Astrocyte (in vitro differentiated cells and primary cell): Measurements from ENCODE around the gene CLEC11A. TPM values are rescaled to one million over a fixed set of nuclear protein-coding genes. Genes with fewer than 3 reads are reported as not detected.
"Not testable (repeated sequence)": the region's sequence is repeated elsewhere in the genome, so short reads cannot be mapped to it uniquely, and the experiment has no call there.

Source experiments
- DNase-seq: peaks from one replicate; pipeline ENCODE4 v3.0.0-alpha.2; 2010; ENCODE audit warnings: low read depth
- FAIRE-seq: peaks from 2 replicates; lab custom pipeline; 2011; peaks lifted over from hg19 to GRCh38; lab: Jason Lieb, UNC
- H2AFZ ChIP-seq: 2 replicates; pipeline ENCODE4 v1.6.0; 2012; ENCODE audit warnings: low read depth, low read length, inconsistent platforms
- H3K27ac ChIP-seq: 2 replicates; pipeline ENCODE4 v1.5.1; 2011; ENCODE audit warnings: low read depth, low read length, inconsistent platforms
- H3K27me3 ChIP-seq: 2 replicates; pipeline ENCODE4 v1.6.0; 2011; ENCODE audit warnings: low read length, inconsistent platforms; ENCODE audit not compliant: insufficient read depth
- H3K36me3 ChIP-seq: 2 replicates; pipeline ENCODE4 v1.5.1; 2011; ENCODE audit warnings: low read length, inconsistent platforms; ENCODE audit not compliant: insufficient read depth
- H3K4me1 ChIP-seq: 2 replicates; pipeline ENCODE4 v1.5.1; 2011; ENCODE audit warnings: low read length, inconsistent platforms; ENCODE audit not compliant: insufficient read depth
- H3K4me2 ChIP-seq: 2 replicates; pipeline ENCODE4 v1.6.0; 2012; ENCODE audit warnings: low read length, inconsistent platforms
- H3K4me3 ChIP-seq: 2 replicates; pipeline ENCODE4 v1.5.1; 2011; ENCODE audit warnings: low read depth, mild to moderate bottlenecking, low read length, inconsistent platforms; ENCODE audit not compliant: insufficient read depth
- H3K79me2 ChIP-seq: 2 replicates; pipeline ENCODE4 v1.6.0; 2012; ENCODE audit warnings: mild to moderate bottlenecking, low read length, inconsistent platforms; ENCODE audit not compliant: insufficient read depth
- H3K9ac ChIP-seq: 2 replicates; pipeline ENCODE4 v1.6.0; 2012; ENCODE audit warnings: mild to moderate bottlenecking, low read length, inconsistent platforms
- H3K9me3 ChIP-seq: 2 replicates; pipeline ENCODE4 v1.5.1; 2012; ENCODE audit warnings: low read depth, mild to moderate bottlenecking, low read length, inconsistent platforms; ENCODE audit not compliant: insufficient read depth
- H4K20me1 ChIP-seq: 2 replicates; pipeline ENCODE4 v1.6.0; 2012; ENCODE audit warnings: low read length, inconsistent platforms; ENCODE audit not compliant: insufficient read depth
- H3K27ac Mint-ChIP-seq: one replicate; pipeline ENCODE4 v1.8.0; 2021; ENCODE audit warnings: mild to moderate bottlenecking, mixed read lengths; ENCODE audit not compliant: unreplicated experiment
- H3K27me3 Mint-ChIP-seq: one replicate; pipeline ENCODE4 v1.8.0; 2021; ENCODE audit warnings: low read depth, mixed read lengths; ENCODE audit not compliant: unreplicated experiment
- H3K36me3 Mint-ChIP-seq: one replicate; pipeline ENCODE4 v1.8.0; 2021; ENCODE audit warnings: low read depth, mixed read lengths; ENCODE audit not compliant: unreplicated experiment
- H3K4me1 Mint-ChIP-seq: one replicate; pipeline ENCODE4 v1.8.0; 2021; ENCODE audit warnings: low read depth, mixed read lengths; ENCODE audit not compliant: unreplicated experiment
- H3K4me3 Mint-ChIP-seq: one replicate; pipeline ENCODE4 v1.8.0; 2021; ENCODE audit warnings: mild to moderate bottlenecking, moderate library complexity, mixed read lengths; ENCODE audit not compliant: unreplicated experiment
- H3K9me3 Mint-ChIP-seq: one replicate; pipeline ENCODE4 v1.8.0; 2021; ENCODE audit warnings: mild to moderate bottlenecking, mixed read lengths; ENCODE audit not compliant: unreplicated experiment
- CTCF ChIP-seq: IDR thresholded peaks from 2 replicates; pipeline ENCODE4 v1.5.1; 2011; ENCODE audit warnings: low read depth, mild to moderate bottlenecking, inconsistent platforms, low read length, moderate library complexity; ENCODE audit not compliant: insufficient read depth
- EZH2 ChIP-seq: IDR thresholded peaks from 2 replicates; pipeline ENCODE4 v1.6.1; 2012; ENCODE audit warnings: mild to moderate bottlenecking, low read length, inconsistent platforms; ENCODE audit not compliant: insufficient read depth
- total RNA-seq: library from RNA; stranded (reverse); gene quantifications from 2 replicates; pipeline ENCODE4 v1.2.1, GENCODE V29; 2021

Gene CLEC11A
- total RNA-seq, 1 donor from 2014 or later = not detected

GRCh38 chr19:50749490-50749889 lies 26.3 kb downstream of the CLEC11A start:
- Histone ChIP-seq H3K79me2 (no peaks in the 10 kb centered on the region), H3K36me3 (no peaks in the 10 kb centered on the region), H4K20me1 (no peaks in the 10 kb centered on the region), H3K4me3 (no peak overlapping the region), H3K27ac (no peak overlapping the region), H3K4me2 (no peak overlapping the region), H3K9ac (no peak overlapping the region), H3K9me3 (no peaks in the 10 kb centered on the region), H3K27me3 (no peaks in the 10 kb centered on the region), H3K4me1 (no peaks in the 10 kb centered on the region), H2AFZ (no peak overlapping the region)
- H3K27ac Mint-ChIP-seq = no peak overlapping the region
- no peak for TF ChIP-seq EZH2
- H3K9me3 Mint-ChIP-seq = peaks cover 14% of the 10 kb centered on the region
- FAIRE-seq (no peak), DNase-seq (no peak)
- H3K36me3 Mint-ChIP-seq = no peaks in the 10 kb centered on the region
- no peaks in the 10 kb centered on the region for H3K27me3 Mint-ChIP-seq
- H3K4me1 Mint-ChIP-seq = no peaks in the 10 kb centered on the region
- no peak overlapping the region for H3K4me3 Mint-ChIP-seq

GRCh38 chr19:50750010-50750409 lies 26.8 kb downstream of the CLEC11A start:
- no peaks in the 10 kb centered on the region for H3K4me1 ChIP-seq
- Mint-ChIP-seq H3K4me3 (no peak overlapping the region), H3K9me3 (peaks cover 14% of the 10 kb centered on the region), H3K27ac (no peak overlapping the region), H3K4me1 (no peaks in the 10 kb centered on the region), H3K27me3 (no peaks in the 10 kb centered on the region), H3K36me3 (no peaks in the 10 kb centered on the region)
- H3K4me3 ChIP-seq = no peak overlapping the region
- H3K27me3 ChIP-seq = no peaks in the 10 kb centered on the region
- no peaks in the 10 kb centered on the region for H3K79me2 ChIP-seq
- no peaks in the 10 kb centered on the region for H3K36me3 ChIP-seq
- no peak overlapping the region for H2AFZ ChIP-seq
- H4K20me1 ChIP-seq = no peaks in the 10 kb centered on the region
- no peak overlapping the region for H3K4me2 ChIP-seq
- TF ChIP-seq EZH2 (no peak), CTCF (no peak)
- H3K9ac ChIP-seq = no peak overlapping the region
- DNase-seq (no peak), FAIRE-seq (no peak)
- no peak overlapping the region for H3K27ac ChIP-seq
- H3K9me3 ChIP-seq = no peaks in the 10 kb centered on the region

GRCh38 chr19:50753879-50754278 lies 30.7 kb downstream of the CLEC11A start:
- TF ChIP-seq CTCF (no peak), EZH2 (no peak)
- Mint-ChIP-seq H3K27me3 (no peaks in the 10 kb centered on the region), H3K9me3 (peaks cover 11% of the 10 kb centered on the region), H3K36me3 (no peaks in the 10 kb centered on the region), H3K27ac (no peak overlapping the region), H3K4me1 (no peaks in the 10 kb centered on the region), H3K4me3 (no peak overlapping the region)
- Histone ChIP-seq H3K27me3 (no peaks in the 10 kb centered on the region), H3K27ac (no peak overlapping the region), H3K36me3 (no peaks in the 10 kb centered on the region), H4K20me1 (no peaks in the 10 kb centered on the region), H3K79me2 (no peaks in the 10 kb centered on the region), H3K9me3 (no peaks in the 10 kb centered on the region), H3K4me1 (no peaks in the 10 kb centered on the region), H3K9ac (no peak overlapping the region), H3K4me2 (no peak overlapping the region), H3K4me3 (no peak overlapping the region), H2AFZ (no peak overlapping the region)
- DNase-seq = no peak
- FAIRE-seq = no peak

- not testable (repeated sequence) for H3K27ac ChIP-seq, H3K27me3 Mint-ChIP-seq, H4K20me1 ChIP-seq, H3K9ac ChIP-seq, H3K4me1 ChIP-seq, H3K27ac Mint-ChIP-seq, H3K9me3 ChIP-seq, H3K36me3 ChIP-seq, FAIRE-seq, H3K4me3 Mint-ChIP-seq, H2AFZ ChIP-seq, H3K4me2 ChIP-seq, H3K79me2 ChIP-seq, DNase-seq, H3K4me3 ChIP-seq, H3K27me3 ChIP-seq, H3K4me1 Mint-ChIP-seq, H3K36me3 Mint-ChIP-seq
- peaks cover 14% of the 10 kb centered on the region for H3K9me3 Mint-ChIP-seq
Observed at GRCh38 chr19:50756244-50756643, 33.1 kb downstream of the CLEC11A start.

DNA sequence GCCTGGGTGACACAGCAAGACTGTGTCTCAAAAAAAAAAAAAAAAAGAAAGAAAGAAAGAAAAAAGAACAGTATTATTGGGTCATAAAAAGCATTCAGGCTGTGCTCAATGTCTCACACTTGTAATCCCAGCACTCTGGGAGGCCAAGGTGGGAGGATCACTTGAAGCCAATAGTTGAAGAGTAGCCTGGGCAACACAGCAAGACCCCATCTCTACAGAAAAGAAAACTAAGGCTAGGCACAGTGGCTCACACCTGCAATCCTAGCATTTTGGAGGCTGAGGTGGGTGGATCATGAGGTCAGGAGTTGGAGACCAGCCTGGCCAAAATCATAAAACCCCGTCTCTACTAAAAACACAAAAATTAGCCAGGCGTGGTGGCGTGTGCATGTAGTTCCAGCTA lies 34.5 kb downstream of the CLEC11A start:
- DNase-seq, H3K27ac ChIP-seq, H3K27ac Mint-ChIP-seq, H3K27me3 ChIP-seq, H3K9me3 ChIP-seq, H3K4me1 ChIP-seq, H2AFZ ChIP-seq, H3K4me3 ChIP-seq, H3K9ac ChIP-seq, H3K79me2 ChIP-seq, H3K36me3 Mint-ChIP-seq, FAIRE-seq, H4K20me1 ChIP-seq, H3K4me2 ChIP-seq, H3K4me1 Mint-ChIP-seq, H3K27me3 Mint-ChIP-seq, H3K4me3 Mint-ChIP-seq, H3K36me3 ChIP-seq: not testable (repeated sequence)
- H3K9me3 Mint-ChIP-seq = peaks cover 16% of the 10 kb centered on the region
